ENCODE data around the gene TUBD1.
A peak's percentile ranks its signal among the peaks of the same experiment; 100 is the strongest.
"Not testable (repeated sequence)": the region's sequence is repeated elsewhere in the genome, so short reads cannot be mapped to it uniquely, and the experiment has no call there.

Gene TUBD1

DNA sequence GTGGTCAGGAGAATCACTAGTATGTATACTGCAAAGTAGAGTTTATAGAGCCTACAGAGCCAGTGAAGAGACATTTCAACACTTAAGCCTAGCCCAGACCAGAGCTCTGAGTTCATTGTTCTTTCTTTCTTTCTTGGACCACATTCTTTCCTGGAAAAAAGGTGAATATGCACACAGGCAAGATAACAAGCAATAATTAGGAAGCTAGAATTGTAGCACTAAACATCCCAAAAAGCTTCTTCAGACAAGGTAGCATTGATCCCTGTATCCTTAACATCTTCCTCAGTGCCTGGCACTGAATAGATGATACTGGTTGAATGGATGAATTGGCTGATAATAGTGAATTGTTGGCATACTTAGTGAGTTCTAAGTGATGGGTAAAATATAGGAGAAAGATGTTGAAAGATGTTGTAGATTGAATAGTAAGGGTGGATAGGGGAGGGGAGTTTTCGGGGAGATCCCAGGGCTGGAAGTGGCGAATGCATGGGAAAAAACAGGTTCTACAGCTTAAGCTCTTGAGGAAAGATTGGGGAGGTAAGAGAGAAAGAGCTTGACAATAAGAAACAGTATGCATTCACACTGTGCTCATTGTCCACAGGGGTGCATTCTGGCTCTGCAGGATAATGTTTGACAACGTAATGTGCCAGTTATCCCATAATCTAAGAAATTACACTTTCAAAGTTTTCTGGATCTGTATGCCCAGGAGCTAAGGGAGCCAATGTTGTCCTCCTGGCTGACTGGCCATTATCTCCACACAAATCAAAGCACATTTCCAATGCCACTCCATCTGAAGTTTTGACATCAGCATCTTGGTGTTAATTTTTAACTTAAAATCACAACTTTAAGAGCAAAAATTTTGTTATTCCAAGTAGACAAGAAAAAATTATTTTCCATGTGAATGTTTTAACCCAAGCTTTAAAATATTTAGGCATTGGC is 35.6 kb downstream of the TUBD1 start:
- Histone ChIP-seq H3K9ac (ENCODE audit: low read depth, low read length) (no peak overlapping the region), H3K4me2 (ENCODE audit: insufficient read depth, low read length) (no peak overlapping the region), H4K20me1 (ENCODE audit: insufficient read depth, low read length) (no peaks in the 10 kb centered on the region), H3K4me3 (ENCODE audit: low read depth in 1 of 2, low read length in 2 of 2) (no peak overlapping the region), H3K36me3 (ENCODE audit: insufficient read depth, low read length) (0 out of 2 replicates have a peak, but pooled peaks cover 9% of the 10 kb centered on the region), H3K79me2 (ENCODE audit: insufficient read depth, low read length) (no peaks in the 10 kb centered on the region), H3K27ac (ENCODE audit: low read length) (no peak overlapping the region), H3K4me1 (ENCODE audit: insufficient read depth, low read length) (peaks cover 8% of the 10 kb centered on the region), H2AFZ (ENCODE audit: low read depth, low read length) (no peak overlapping the region), H3K9me3 (ENCODE audit: insufficient read depth, low read length, severe bottlenecking) (no peaks in the 10 kb centered on the region), H3K27me3 (ENCODE audit: insufficient read depth, low read length, poor library complexity) (no peaks in the 10 kb centered on the region)
- no peak for DNase-seq
- no peak for ATAC-seq (ENCODE audit: insufficient read depth, low read depth)
- TF ChIP-seq, protein P1, sequence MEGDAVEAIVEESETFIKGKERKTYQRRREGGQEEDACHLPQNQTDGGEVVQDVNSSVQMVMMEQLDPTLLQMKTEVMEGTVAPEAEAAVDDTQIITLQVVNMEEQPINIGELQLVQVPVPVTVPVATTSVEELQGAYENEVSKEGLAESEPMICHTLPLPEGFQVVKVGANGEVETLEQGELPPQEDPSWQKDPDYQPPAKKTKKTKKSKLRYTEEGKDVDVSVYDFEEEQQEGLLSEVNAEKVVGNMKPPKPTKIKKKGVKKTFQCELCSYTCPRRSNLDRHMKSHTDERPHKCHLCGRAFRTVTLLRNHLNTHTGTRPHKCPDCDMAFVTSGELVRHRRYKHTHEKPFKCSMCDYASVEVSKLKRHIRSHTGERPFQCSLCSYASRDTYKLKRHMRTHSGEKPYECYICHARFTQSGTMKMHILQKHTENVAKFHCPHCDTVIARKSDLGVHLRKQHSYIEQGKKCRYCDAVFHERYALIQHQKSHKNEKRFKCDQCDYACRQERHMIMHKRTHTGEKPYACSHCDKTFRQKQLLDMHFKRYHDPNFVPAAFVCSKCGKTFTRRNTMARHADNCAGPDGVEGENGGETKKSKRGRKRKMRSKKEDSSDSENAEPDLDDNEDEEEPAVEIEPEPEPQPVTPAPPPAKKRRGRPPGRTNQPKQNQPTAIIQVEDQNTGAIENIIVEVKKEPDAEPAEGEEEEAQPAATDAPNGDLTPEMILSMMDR (IDR thresholded peaks at IDR 0.05; ENCODE audit: borderline replicate concordance, extremely low read depth, low read length, poor library complexity, severe bottlenecking), result no peak
- TF ChIP-seq EZH2 (IDR thresholded peaks at IDR 0.05; ENCODE audit: borderline replicate concordance, low read depth, low read length, severe bottlenecking), result no peak

DNA sequence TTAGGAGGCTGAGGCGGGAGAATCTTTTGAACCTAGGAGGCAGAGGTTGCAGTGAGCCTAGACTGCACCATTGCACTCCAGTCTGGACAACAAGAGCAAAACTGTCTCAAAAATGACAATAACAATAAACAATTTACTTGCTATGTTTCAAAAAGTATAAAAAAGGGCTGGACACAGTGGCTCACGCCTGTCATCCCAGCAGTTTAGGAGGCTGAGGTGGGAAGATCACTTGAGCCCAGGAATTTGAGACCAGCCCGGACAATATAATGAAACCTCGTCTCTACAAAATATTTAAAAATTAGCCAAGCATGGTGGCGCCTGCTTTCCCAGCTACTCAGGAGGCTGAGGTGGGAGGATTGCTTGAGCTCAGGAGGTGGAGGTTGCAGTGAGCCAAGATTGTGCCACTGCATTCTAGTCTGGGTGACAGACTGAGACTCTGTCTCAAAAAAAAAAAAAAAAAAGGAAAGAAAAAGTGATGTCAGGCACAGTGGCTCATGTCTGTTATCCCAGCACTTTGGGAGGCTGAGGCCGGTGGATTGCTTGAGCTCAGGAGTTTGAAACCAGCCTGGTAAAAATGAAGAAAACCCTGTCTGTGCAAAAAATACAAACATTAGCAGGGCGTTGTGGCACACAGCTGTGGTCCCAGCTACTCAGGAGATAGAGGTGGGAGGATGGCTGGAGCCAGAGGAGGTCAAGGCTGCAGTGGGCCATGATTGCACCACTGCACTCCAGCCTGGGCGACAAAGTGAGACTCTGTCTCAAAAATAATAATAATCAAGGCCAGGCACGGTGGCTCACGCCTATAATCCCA is 38.6 kb downstream of the TUBD1 start:
- not testable (repeated sequence) for H3K4me2 ChIP-seq (ENCODE audit: insufficient read depth, low read length)

DNA sequence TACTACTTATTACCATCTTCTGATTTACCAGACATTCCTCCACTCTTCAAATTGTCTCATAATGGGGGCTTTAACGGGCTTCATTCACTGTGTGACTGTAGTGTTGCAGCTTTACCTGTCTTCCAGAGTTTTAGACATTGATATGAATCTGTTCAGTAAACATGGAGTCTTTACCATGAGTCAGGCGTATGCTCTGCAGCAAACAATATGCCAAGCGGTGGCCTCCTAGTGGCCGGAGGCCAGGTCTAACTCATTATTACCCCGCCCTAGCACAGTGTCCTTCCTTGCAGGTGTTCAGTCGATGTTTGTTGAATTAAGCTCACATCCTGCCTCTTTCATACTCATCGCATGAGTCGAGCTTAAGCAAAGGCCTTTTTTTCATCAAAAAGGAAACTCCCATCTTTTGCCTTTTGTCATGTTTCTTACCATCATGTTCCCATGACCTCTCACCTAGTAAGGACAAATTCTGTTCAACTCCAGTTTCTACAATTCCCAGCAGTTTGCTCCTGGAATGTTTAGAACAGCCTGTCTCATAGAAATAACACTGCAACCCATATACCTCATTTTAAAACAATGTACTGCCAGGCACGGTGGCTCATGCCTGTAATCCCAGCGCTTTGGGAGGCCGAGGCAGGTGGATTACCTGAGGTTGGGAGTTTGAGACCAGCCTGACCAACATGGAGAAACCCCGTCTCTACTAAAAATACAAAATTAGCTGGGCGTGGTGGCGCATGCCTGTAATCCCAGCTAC is 39.4 kb downstream of the TUBD1 start:
- Histone ChIP-seq H3K27ac (ENCODE audit: low read length) (no peak overlapping the region; the same call in 1 of the 2 replicates), H3K4me2 (ENCODE audit: insufficient read depth, low read length) (no peak overlapping the region), H4K20me1 (ENCODE audit: insufficient read depth, low read length) (no peaks in the 10 kb centered on the region), H3K9me3 (ENCODE audit: insufficient read depth, low read length, severe bottlenecking) (no peaks in the 10 kb centered on the region), H3K4me1 (ENCODE audit: insufficient read depth, low read length) (peaks cover 19% of the 10 kb centered on the region), H3K36me3 (ENCODE audit: insufficient read depth, low read length) (no peaks in the 10 kb centered on the region), H2AFZ (ENCODE audit: low read depth, low read length) (no peak overlapping the region), H3K4me3 (ENCODE audit: low read depth in 1 of 2, low read length in 2 of 2) (no peak overlapping the region), H3K27me3 (ENCODE audit: insufficient read depth, low read length, poor library complexity) (no peaks in the 10 kb centered on the region), H3K9ac (ENCODE audit: low read depth, low read length) (no peak overlapping the region), H3K79me2 (ENCODE audit: insufficient read depth, low read length) (no peaks in the 10 kb centered on the region)
- DNase-seq (peak; percentile 43), ATAC-seq (ENCODE audit: insufficient read depth, low read depth) (peak; percentile 71)
- TF ChIP-seq EZH2 (IDR thresholded peaks at IDR 0.05; ENCODE audit: borderline replicate concordance, low read depth, low read length, severe bottlenecking), result no peak
- TF ChIP-seq, protein P1 (IDR thresholded peaks at IDR 0.05; ENCODE audit: borderline replicate concordance, extremely low read depth, low read length, poor library complexity, severe bottlenecking), result peak; percentile 51

More for the DNA sequence above, 38.6 kb downstream of the TUBD1 start:
- H3K4me1 ChIP-seq (ENCODE audit: insufficient read depth, low read length), result peaks cover 11% of the 10 kb centered on the region
- H3K9ac ChIP-seq (ENCODE audit: low read depth, low read length); H4K20me1 ChIP-seq (ENCODE audit: insufficient read depth, low read length); H3K79me2 ChIP-seq (ENCODE audit: insufficient read depth, low read length); H3K9me3 ChIP-seq (ENCODE audit: insufficient read depth, low read length, severe bottlenecking); H3K27ac ChIP-seq (ENCODE audit: low read length); DNase-seq; H3K4me3 ChIP-seq (ENCODE audit: low read depth in 1 of 2, low read length in 2 of 2); H3K27me3 ChIP-seq (ENCODE audit: insufficient read depth, low read length, poor library complexity); H3K36me3 ChIP-seq (ENCODE audit: insufficient read depth, low read length); ATAC-seq (ENCODE audit: insufficient read depth, low read depth); H2AFZ ChIP-seq (ENCODE audit: low read depth, low read length): not testable (repeated sequence)

DNA sequence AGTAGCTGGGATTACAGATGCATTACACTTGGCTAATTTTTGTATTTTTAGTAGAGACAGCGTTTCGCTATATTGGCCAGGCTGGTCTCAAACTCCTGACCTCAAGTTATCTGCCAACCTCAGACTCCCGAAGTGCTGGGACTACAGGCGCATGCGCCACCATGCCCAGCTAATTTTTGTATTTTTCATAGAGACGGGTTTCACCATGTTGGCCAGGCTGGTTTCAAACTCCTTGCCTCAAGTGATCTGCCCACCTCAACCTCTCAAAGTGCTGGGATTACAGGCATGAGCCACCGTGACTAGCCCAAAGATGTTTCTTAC is 39.9 kb downstream of the TUBD1 start:
- not testable (repeated sequence) for H3K79me2 ChIP-seq (ENCODE audit: insufficient read depth, low read length); ATAC-seq (ENCODE audit: insufficient read depth, low read depth); H3K4me3 ChIP-seq (ENCODE audit: low read depth in 1 of 2, low read length in 2 of 2); H3K27ac ChIP-seq (ENCODE audit: low read length); H2AFZ ChIP-seq (ENCODE audit: low read depth, low read length); H3K27me3 ChIP-seq (ENCODE audit: insufficient read depth, low read length, poor library complexity); H4K20me1 ChIP-seq (ENCODE audit: insufficient read depth, low read length); H3K4me2 ChIP-seq (ENCODE audit: insufficient read depth, low read length); H3K9ac ChIP-seq (ENCODE audit: low read depth, low read length); H3K9me3 ChIP-seq (ENCODE audit: insufficient read depth, low read length, severe bottlenecking); DNase-seq; H3K36me3 ChIP-seq (ENCODE audit: insufficient read depth, low read length)
- peaks cover 20% of the 10 kb centered on the region for H3K4me1 ChIP-seq (ENCODE audit: insufficient read depth, low read length)
